ENCODE data around the gene TMEM94. TPM values are rescaled to one million over a fixed set of nuclear protein-coding genes. Genes with fewer than 3 reads are reported as not detected.
A peak's percentile ranks its signal among the peaks of the same experiment; 100 is the strongest.

TMEM94 gene
- total and polyA plus RNA-seq, 9 of the 15 experiments (the other 6 are each of a cell fraction or from before 2014, with no cell fraction given): 0.35 to 48.1 (median 14.4) TPM

GRCh38 chr17:75442168-75443103 lies 14.0 kb upstream of the TMEM94 start:
- Histone ChIP-seq H4K20me1 (replicated peaks; ENCODE audit: control insufficient read depth, insufficient read depth, low read length) (no peaks in the 10 kb centered on the region), H3K4me3 (no peak overlapping the region), H3K36me3 (ENCODE audit: control insufficient read depth, insufficient read depth, low read length) (no peaks in the 10 kb centered on the region), H3K4me1 (replicated peaks in 1 of 2; ENCODE audit: control insufficient read depth in 2 of 2, insufficient read depth in 2 of 2, low read length in 2 of 2) (peaks cover under 1 to 1% of the 10 kb centered on the region in 2 experiments; a peak in 3 of 5 replicates), H3K4me2 (ENCODE audit: insufficient read depth, low read length) (no peak overlapping the region), H3K9me1 (ENCODE audit: control insufficient read depth, insufficient read depth, low read length) (no peaks in the 10 kb centered on the region), H2AFZ (ENCODE audit: low read depth, low read length) (no peak overlapping the region), H3K9me3 (replicated peaks; ENCODE audit: control insufficient read depth, insufficient read depth, low read depth, low read length) (no peaks in the 10 kb centered on the region), H3K27ac (ENCODE audit: extremely low read depth, low read depth, low read length) (no peak overlapping the region), H3K79me2 (ENCODE audit: control insufficient read depth, insufficient read depth, low read length) (no peaks in the 10 kb centered on the region), H3K9ac (ENCODE audit: insufficient read depth in 1 of 2, low read depth in 2 of 2, low read length in 2 of 2) (no peak overlapping the region; a peak in 1 of 4 replicates), H3K27me3 (ENCODE audit: control insufficient read depth in 2 of 2, insufficient read depth in 2 of 2, low read length in 2 of 2) (no peaks in the 10 kb centered on the region)
- no peak for FAIRE-seq
- TF ChIP-seq NFYB (IDR thresholded peaks at IDR 0.05; ENCODE audit: extremely low read depth, insufficient read length) (no peak), CEBPB (tag; IDR thresholded peaks at IDR 0.05) (peak; percentile 35)
- 78% methylated on average over 4 of the region's 4 CpGs for WGBS (ENCODE audit: insufficient coverage, low coverage, missing lambda C conversion rate)
- peak in 1 of 4 experiments; percentile 5 for DNase-seq (ENCODE audit: extremely low read depth in 1 of 4, low spot score in 3 of 4)
- no TSS peak for BruUV-seq (replicated peaks)
- intact Hi-C loops (cut with micrococcal nuclease) (no loop called here), in situ Hi-C loops (cut with MboI) (no loop called here)
- ATAC-seq: no peak
- ChIA-PET POLR2A (interaction anchor here (0.7 kb wide), 1 partner anchor 9 kb away, joined by 3 read pairs; no protein-coding TSS in a partner anchor), CTCF (ENCODE audit: low intra/inter-chr PET ratio) (interaction anchor here (0.7 kb wide), 1 partner anchor 140 kb away, joined by 3 read pairs; no protein-coding TSS in a partner anchor)

- Histone ChIP-seq H3K9ac (ENCODE audit: insufficient read depth in 1 of 2, low read depth in 2 of 2, low read length in 2 of 2) (no peak overlapping the region), H3K4me1 (replicated peaks in 1 of 2; ENCODE audit: control insufficient read depth in 2 of 2, insufficient read depth in 2 of 2, low read length in 2 of 2) (peaks cover 17 to 23% of the 10 kb centered on the region in 2 experiments; a peak in 4 of 5 replicates), H3K79me2 (ENCODE audit: control insufficient read depth, insufficient read depth, low read length) (no peaks in the 10 kb centered on the region), H3K4me3 (no peak overlapping the region), H2AFZ (ENCODE audit: low read depth, low read length) (no peak overlapping the region), H3K36me3 (ENCODE audit: control insufficient read depth, insufficient read depth, low read length) (no peaks in the 10 kb centered on the region), H4K20me1 (replicated peaks; ENCODE audit: control insufficient read depth, insufficient read depth, low read length) (no peaks in the 10 kb centered on the region), H3K9me1 (ENCODE audit: control insufficient read depth, insufficient read depth, low read length) (no peaks in the 10 kb centered on the region), H3K9me3 (replicated peaks; ENCODE audit: control insufficient read depth, insufficient read depth, low read depth, low read length) (no peaks in the 10 kb centered on the region), H3K27ac (ENCODE audit: extremely low read depth, low read depth, low read length) (no peak overlapping the region), H3K4me2 (ENCODE audit: insufficient read depth, low read length) (no peak overlapping the region), H3K27me3 (ENCODE audit: control insufficient read depth in 2 of 2, insufficient read depth in 2 of 2, low read length in 2 of 2) (no peaks in the 10 kb centered on the region)
- intact Hi-C loops (cut with micrococcal nuclease) (no loop called here), in situ Hi-C loops (cut with MboI) (no loop called here)
- ChIA-PET CTCF (ENCODE audit: low intra/inter-chr PET ratio) (no interaction called here), POLR2A (interaction anchor here (1.0 kb wide), 1 partner anchor 16 kb away, joined by 3 read pairs; no protein-coding TSS in a partner anchor)
- DNase-seq (ENCODE audit: extremely low read depth in 1 of 4, low spot score in 3 of 4) (no peak), FAIRE-seq (no peak), ATAC-seq (no peak)
- TF ChIP-seq THRAP3 (IDR thresholded peaks at IDR 0.05; ENCODE audit: borderline replicate concordance) (no peak), KHSRP (IDR thresholded peaks at IDR 0.05) (no peak), ZNF778 (CRISPR knock-in tag; IDR thresholded peaks at IDR 0.05) (no peak), RBM14 (IDR thresholded peaks at IDR 0.05; ENCODE audit: borderline replicate concordance, insufficient read depth, low read depth, low read length) (no peak), ZKSCAN3 (CRISPR knock-in tag; IDR thresholded peaks at IDR 0.05) (no peak), EHMT2 (IDR thresholded peaks at IDR 0.05) (no peak), PHF21A (IDR thresholded peaks at IDR 0.05; ENCODE audit: borderline replicate concordance, low read depth) (no peak), SMARCA4 (IDR thresholded peaks at IDR 0.05) (no peak)
- TF ChIP-seq, protein P1, sequence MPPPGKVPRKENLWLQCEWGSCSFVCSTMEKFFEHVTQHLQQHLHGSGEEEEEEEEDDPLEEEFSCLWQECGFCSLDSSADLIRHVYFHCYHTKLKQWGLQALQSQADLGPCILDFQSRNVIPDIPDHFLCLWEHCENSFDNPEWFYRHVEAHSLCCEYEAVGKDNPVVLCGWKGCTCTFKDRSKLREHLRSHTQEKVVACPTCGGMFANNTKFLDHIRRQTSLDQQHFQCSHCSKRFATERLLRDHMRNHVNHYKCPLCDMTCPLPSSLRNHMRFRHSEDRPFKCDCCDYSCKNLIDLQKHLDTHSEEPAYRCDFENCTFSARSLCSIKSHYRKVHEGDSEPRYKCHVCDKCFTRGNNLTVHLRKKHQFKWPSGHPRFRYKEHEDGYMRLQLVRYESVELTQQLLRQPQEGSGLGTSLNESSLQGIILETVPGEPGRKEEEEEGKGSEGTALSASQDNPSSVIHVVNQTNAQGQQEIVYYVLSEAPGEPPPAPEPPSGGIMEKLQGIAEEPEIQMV (tag; conservative IDR thresholded peaks at IDR 0.05; ENCODE audit: low read depth): no peak
- 58% methylated on average over 3 of the region's 3 CpGs for WGBS (ENCODE audit: insufficient coverage, low coverage, missing lambda C conversion rate)
- no TSS peak for BruUV-seq (replicated peaks)
Observed at GRCh38 chr17:75445296-75445695, 11.1 kb upstream of the TMEM94 start.
